Neural cell (in vitro differentiated cells): ENCODE results near the gene CELSR1. TPM values are rescaled to one million over a fixed set of nuclear protein-coding genes. Genes with fewer than 3 reads are reported as not detected.

Source experiments
- H2AFZ ChIP-seq: fragments of 200-600, 300-800 bp; sonication (generic), shearing (Covaris generic); 2 replicates; pipeline ENCODE4 v1.6.0; 2014; ENCODE audit warnings: low read depth, mild to moderate bottlenecking, antibody characterized with exemption, low read length, moderate library complexity
- H3F3A ChIP-seq: fragments of 200-600 bp; shearing (Covaris generic); 2 replicates; pipeline ENCODE4 v1.6.1; 2016; ENCODE audit warnings: mild to moderate bottlenecking, moderate library complexity, mixed read lengths, antibody characterized with exemption, low read length; ENCODE audit not compliant: insufficient read depth, poor library complexity, severe bottlenecking
- H3K27ac ChIP-seq: fragments of 200-600, 300-800 bp; sonication (generic), shearing (Covaris generic); 2 replicates; pipeline ENCODE4 v1.5.1; 2014; ENCODE audit warnings: mild to moderate bottlenecking, low read length, moderate library complexity
- H3K27me3 ChIP-seq: fragments of 300-800, 200-600 bp; sonication (generic), shearing (Covaris generic); 2 replicates; pipeline ENCODE4 v1.6.0; 2014; ENCODE audit warnings: mild to moderate bottlenecking, low read depth, low read length, moderate library complexity; ENCODE audit not compliant: insufficient read depth
- H3K36me3 ChIP-seq: fragments of 300-800, 200-600 bp; sonication (generic), shearing (Covaris generic); 2 replicates; pipeline ENCODE4 v1.5.1; 2014; ENCODE audit warnings: mild to moderate bottlenecking, antibody characterized with exemption, low read length, moderate library complexity; ENCODE audit not compliant: insufficient read depth
- H3K4me2 ChIP-seq: fragments of 300-800, 200-600 bp; sonication (generic), shearing (Covaris generic); 2 replicates; pipeline ENCODE4 v1.6.0; 2014; ENCODE audit warnings: mild to moderate bottlenecking, low read length
- H3K4me3 ChIP-seq: fragments of 300-800, 200-600 bp; sonication (generic), shearing (Covaris generic); 2 replicates; pipeline ENCODE4 v1.5.1; 2014; ENCODE audit warnings: mild to moderate bottlenecking, low read length, moderate library complexity
- H3K79me2 ChIP-seq: fragments of 200-600 bp; shearing (Covaris generic); replicated peaks from 2 replicates; pipeline ENCODE4 v1.6.0; 2014; ENCODE audit warnings: mild to moderate bottlenecking, low read length, moderate library complexity; ENCODE audit not compliant: insufficient read depth
- H3K9ac ChIP-seq: fragments of 300-800, 200-600 bp; sonication (generic), shearing (Covaris generic); 2 replicates; pipeline ENCODE4 v1.6.1; 2016; ENCODE audit warnings: mild to moderate bottlenecking, low read length, mixed read lengths
- H3K9me2 ChIP-seq: fragments of 200-600 bp; shearing (Covaris generic); 2 replicates; pipeline ENCODE4 v1.6.1; 2016; ENCODE audit warnings: mild to moderate bottlenecking, low read length, mixed read lengths; ENCODE audit not compliant: insufficient read depth
- H3K9me3 ChIP-seq: fragments of 200-600, 300-800 bp; sonication (generic), shearing (Covaris generic); 2 replicates; pipeline ENCODE4 v1.6.1; 2016; ENCODE audit warnings: mild to moderate bottlenecking, mixed run types, low read length, moderate library complexity, mixed read lengths
- H4K20me1 ChIP-seq: fragments of 200-600 bp; shearing (Covaris generic); 2 replicates; pipeline ENCODE4 v1.6.1; 2016; ENCODE audit warnings: mild to moderate bottlenecking, mixed run types; ENCODE audit not compliant: insufficient read depth
- CTCF ChIP-seq: fragments of 450-650 bp; IDR thresholded peaks from 2 replicates; pipeline ENCODE4 v1.5.1; 2014; ENCODE audit warnings: antibody characterized with exemption, mild to moderate bottlenecking, moderate library complexity; ENCODE audit not compliant: poor library complexity, severe bottlenecking
- EP300 ChIP-seq: fragments of 450-650 bp; conservative IDR thresholded peaks from 2 replicates; pipeline ENCODE4 v1.6.1; 2014; ENCODE audit warnings: antibody characterized with exemption, mild to moderate bottlenecking, moderate library complexity; ENCODE audit not compliant: poor library complexity, severe bottlenecking
- MXI1 ChIP-seq: fragments of 450-650 bp; conservative IDR thresholded peaks from 2 replicates; pipeline ENCODE4 v1.6.1; 2014; ENCODE audit warnings: antibody characterized with exemption, mild to moderate bottlenecking; ENCODE audit not compliant: poor library complexity, severe bottlenecking
- POLR2AphosphoS5 ChIP-seq: IDR thresholded peaks from 2 replicates; pipeline ENCODE4 v1.6.1; 2012
- RAD21 ChIP-seq: fragments of 450-650 bp; conservative IDR thresholded peaks from 2 replicates; pipeline ENCODE4 v1.6.1; 2014; ENCODE audit warnings: antibody characterized with exemption, mild to moderate bottlenecking, moderate library complexity
- REST ChIP-seq: IDR thresholded peaks from 2 replicates; pipeline ENCODE4 v1.6.1; 2012; ENCODE audit warnings: borderline replicate concordance
- SMC3 ChIP-seq: fragments of 450-650 bp; conservative IDR thresholded peaks from 2 replicates; pipeline ENCODE4 v1.6.1; 2014; ENCODE audit warnings: antibody characterized with exemption, mild to moderate bottlenecking, moderate library complexity; ENCODE audit not compliant: poor library complexity
- TAF1 ChIP-seq: IDR thresholded peaks from 2 replicates; pipeline ENCODE4 v1.6.1; 2012; ENCODE audit warnings: low read depth
- polyA plus RNA-seq: library from polyadenylated mRNA; depleted of rRNA; stranded (reverse); fragments of >200 nt; gene quantifications from 2 replicates; pipeline ENCODE4 v1.2.3, GENCODE V29; 2014

Gene CELSR1
- polyA plus RNA-seq, 1 donor from 2014 or later, result 0.14 TPM

DNA sequence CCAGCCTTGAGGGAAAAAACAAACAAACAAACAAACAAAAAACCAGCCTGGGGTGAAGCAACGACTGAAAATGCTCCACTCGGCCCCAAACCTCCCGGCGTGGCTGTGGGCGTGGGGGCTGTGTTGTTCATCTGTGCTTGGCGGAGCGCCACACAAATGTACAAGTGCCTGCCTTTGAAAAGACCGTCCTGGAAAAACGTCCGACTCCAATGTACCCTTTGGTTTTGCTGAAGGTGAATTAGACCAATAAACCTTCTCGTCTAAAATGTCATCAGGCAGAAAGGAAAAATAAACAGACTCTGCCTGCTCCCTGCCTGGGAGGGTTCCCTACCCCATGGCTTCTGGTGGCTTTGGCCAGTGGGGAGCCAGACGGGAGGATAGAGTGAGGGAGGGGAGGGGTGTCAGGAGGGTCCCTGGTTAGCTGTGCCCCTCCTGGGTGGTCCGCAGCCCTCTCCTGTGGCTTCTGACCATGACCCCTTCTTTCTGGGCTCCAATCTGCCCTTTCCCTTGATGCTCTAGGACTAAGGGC lies 108.0 kb downstream of the CELSR1 start:
- Histone ChIP-seq H3K4me3 (no peak overlapping the region), H3F3A (no peaks in the 10 kb centered on the region), H3K9me3 (no peaks in the 10 kb centered on the region), H4K20me1 (no peaks in the 10 kb centered on the region), H3K4me2 (no peak overlapping the region), H3K9me2 (no peaks in the 10 kb centered on the region), H3K79me2 (no peaks in the 10 kb centered on the region), H3K36me3 (no peaks in the 10 kb centered on the region), H3K27me3 (no peaks in the 10 kb centered on the region), H2AFZ (no peak overlapping the region), H3K27ac (no peak overlapping the region), H3K9ac (no peak overlapping the region)
- no peak for TF ChIP-seq RAD21
- no peak for TF ChIP-seq POLR2AphosphoS5
- TF ChIP-seq EP300, result no peak
- no peak for TF ChIP-seq CTCF
- no peak for TF ChIP-seq MXI1
- TF ChIP-seq TAF1, result no peak

DNA sequence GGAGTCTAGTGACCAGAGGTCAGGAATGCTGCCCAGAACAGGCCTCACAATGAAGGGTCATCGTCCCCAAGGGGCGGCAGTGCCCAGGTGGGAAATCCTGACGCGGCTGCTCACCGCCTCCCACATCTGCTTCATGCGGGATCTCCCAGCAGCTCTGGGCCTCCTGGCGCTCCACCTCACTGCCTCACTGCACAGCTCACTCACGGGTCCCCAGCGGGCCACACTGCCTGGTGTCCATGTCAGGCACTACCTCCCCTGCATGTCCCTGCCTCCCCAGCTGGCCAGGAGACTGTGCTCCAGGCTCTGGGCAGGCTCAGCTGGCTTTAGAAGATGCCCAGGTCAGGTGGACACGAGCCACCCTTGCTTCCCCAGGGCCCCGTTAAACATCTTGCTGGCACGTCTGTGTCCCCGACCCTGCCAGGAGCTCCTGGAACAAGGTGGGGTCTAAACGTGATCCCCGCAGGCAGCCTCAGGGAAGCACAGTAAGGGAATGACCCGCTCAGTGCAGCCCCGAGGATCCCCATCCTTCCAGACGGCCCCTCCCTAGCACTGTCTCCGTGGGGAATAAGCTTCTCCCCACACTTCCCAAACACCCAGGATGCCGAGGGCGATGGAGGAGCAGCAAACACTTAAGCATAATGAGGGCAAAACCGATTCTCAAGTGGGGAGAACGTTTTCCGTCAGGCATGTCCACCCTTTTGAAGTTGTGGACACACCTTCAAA lies 108.7 kb downstream of the CELSR1 start:
- no peaks in the 10 kb centered on the region for H3K27me3 ChIP-seq
- no peak overlapping the region for H3K4me3 ChIP-seq
- H3K36me3 ChIP-seq, result no peaks in the 10 kb centered on the region
- H3K9me3 ChIP-seq, result no peaks in the 10 kb centered on the region
- H3K9me2 ChIP-seq, result no peaks in the 10 kb centered on the region
- no peak overlapping the region for H2AFZ ChIP-seq
- no peak overlapping the region for H3K4me2 ChIP-seq
- H3K9ac ChIP-seq, result no peak overlapping the region
- TF ChIP-seq SMC3 (no peak), REST (no peak), TAF1 (no peak)
- H3K27ac ChIP-seq, result no peak overlapping the region
- no peaks in the 10 kb centered on the region for H3K79me2 ChIP-seq
- no peaks in the 10 kb centered on the region for H4K20me1 ChIP-seq
- H3F3A ChIP-seq, result no peaks in the 10 kb centered on the region

DNA sequence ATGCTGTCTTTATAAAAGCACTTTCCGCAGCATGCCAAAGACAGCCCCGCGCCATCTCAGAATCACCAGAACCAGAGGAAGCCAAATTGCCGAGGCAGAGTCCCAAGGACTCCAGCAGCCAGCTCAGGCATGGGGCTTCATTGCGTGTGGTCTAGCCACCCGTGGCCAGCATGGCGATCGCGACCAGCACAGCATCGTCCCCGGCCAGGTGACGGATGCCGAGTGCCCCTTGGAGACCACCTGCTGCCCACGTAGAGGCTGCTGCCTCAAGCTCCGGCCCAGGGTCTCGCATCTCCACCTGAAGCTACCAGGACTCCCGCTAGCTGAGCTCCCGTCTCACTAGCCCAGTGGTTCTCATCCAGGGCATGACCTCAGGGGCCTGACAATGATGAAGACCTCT lies 109.2 kb downstream of the CELSR1 start:
- H3K27ac ChIP-seq, result no peak overlapping the region
- TF ChIP-seq SMC3 (no peak), EP300 (no peak), REST (no peak), TAF1 (no peak), POLR2AphosphoS5 (no peak), MXI1 (no peak), CTCF (no peak)
- H3K4me2 ChIP-seq, result no peak overlapping the region
- no peaks in the 10 kb centered on the region for H3K79me2 ChIP-seq
- no peak overlapping the region for H2AFZ ChIP-seq
- no peak overlapping the region for H3K4me3 ChIP-seq
- no peaks in the 10 kb centered on the region for H4K20me1 ChIP-seq
- no peaks in the 10 kb centered on the region for H3K27me3 ChIP-seq
- no peaks in the 10 kb centered on the region for H3K36me3 ChIP-seq
- H3K9me3 ChIP-seq, result no peaks in the 10 kb centered on the region
- H3K9me2 ChIP-seq, result no peaks in the 10 kb centered on the region
- no peaks in the 10 kb centered on the region for H3F3A ChIP-seq
- H3K9ac ChIP-seq, result no peak overlapping the region
